Stimulated activated CD4-positive, alpha-beta T cell treated with anti-CD3 and anti-CD28 coated beads, Interleukin-1b, Interleukin-23, amount 100 ng/mL, for 24 hours (primary cell): ENCODE measurements around the gene HPCAL4.

Source experiments
- DNase-seq, 4 experiments: peaks; one replicate each; pipeline ENCODE4 v3.0.0-alpha.2; 2020; ENCODE audit warnings: low read depth in 4 of 4, low spot score in 1 of 4

The HPCAL4 gene

GRCh38 chr1:39652554-39652953, 38.7 kb downstream of the HPCAL4 start:
- no peak for DNase-seq

- no peak for DNase-seq
Measured at GRCh38 chr1:39652105-39652504, 39.1 kb downstream of the HPCAL4 start.

- no peak for DNase-seq
Measured at GRCh38 chr1:39650431-39650830, 40.8 kb downstream of the HPCAL4 start.

GRCh38 chr1:39649636-39650185, 41.5 kb downstream of the HPCAL4 start:
- no peak for DNase-seq

- no peak for DNase-seq
Measured at GRCh38 chr1:39648496-39648895, 42.7 kb downstream of the HPCAL4 start.

GRCh38 chr1:39647247-39647646, 44.0 kb downstream of the HPCAL4 start:
- DNase-seq = no peak

GRCh38 chr1:39646232-39647081, 44.8 kb downstream of the HPCAL4 start:
- no peak for DNase-seq

- no peak for DNase-seq
Measured at GRCh38 chr1:39645411-39646043, 45.7 kb downstream of the HPCAL4 start.

- no peak for DNase-seq
Measured at GRCh38 chr1:39643705-39644104, 47.5 kb downstream of the HPCAL4 start.

GRCh38 chr1:39642796-39643195, 48.4 kb downstream of the HPCAL4 start:
- no peak for DNase-seq

- DNase-seq = no peak
Measured at GRCh38 chr1:39640861-39641260, 50.4 kb downstream of the HPCAL4 start.

- peak; percentile 21 to 77 (median 54) for DNase-seq
Measured at GRCh38 chr1:39639305-39640130, 51.7 kb downstream of the HPCAL4 start, which contains the start of gene HEYL. Gene HEYL, minus strand, starts transcription at chr1:39639643. Its CDS starts 18 bp downstream, at chr1:39639625.

GRCh38 chr1:39638965-39639304, 52.3 kb downstream of the HPCAL4 start:
- no peak for DNase-seq

GRCh38 chr1:39637361-39637760, 53.9 kb downstream of the HPCAL4 start:
- no peak for DNase-seq

- DNase-seq = no peak
Measured at GRCh38 chr1:39635871-39636210, 55.4 kb downstream of the HPCAL4 start.

GRCh38 chr1:39635205-39635870, 55.9 kb downstream of the HPCAL4 start:
- DNase-seq = no peak

- no peak for DNase-seq
Measured at GRCh38 chr1:39633422-39633821, 57.8 kb downstream of the HPCAL4 start.

GRCh38 chr1:39632682-39633417, 58.4 kb downstream of the HPCAL4 start:
- no peak for DNase-seq

GRCh38 chr1:39632323-39632681, 58.9 kb downstream of the HPCAL4 start:
- DNase-seq = no peak
